ENCODE measurements around the gene ZRSR2. TPM values are rescaled to one million over a fixed set of nuclear protein-coding genes. Genes with fewer than 3 reads are reported as not detected.
A peak's percentile ranks its signal among the peaks of the same experiment; 100 is the strongest.

The ZRSR2 gene
- total RNA-seq, 1 donor from 2014 or later = 2.6 TPM

- no peak for DNase-seq (ENCODE audit: low spot score)
- no peak for ATAC-seq
Observed at GRCh38 chrX:15843960-15844359, 53.7 kb downstream of the ZRSR2 start.

GRCh38 chrX:15848576-15848975 lies 58.3 kb downstream of the ZRSR2 start:
- DNase-seq (ENCODE audit: low spot score) (no peak), ATAC-seq (no peak)

- ATAC-seq (no peak), DNase-seq (ENCODE audit: low spot score) (no peak)
Observed at GRCh38 chrX:15849555-15849954, 59.3 kb downstream of the ZRSR2 start.

GRCh38 chrX:15853586-15854079 lies 63.3 kb downstream of the ZRSR2 start:
- ATAC-seq = no peak
- no peak for DNase-seq (ENCODE audit: low spot score)

GRCh38 chrX:15854080-15854655 lies 63.9 kb downstream of the ZRSR2 start:
- DNase-seq (ENCODE audit: low spot score) = peak; percentile 59
- ATAC-seq = peak; percentile 31

GRCh38 chrX:15854712-15855567 lies 64.7 kb downstream of the ZRSR2 start, which contains the start of gene AP1S2:
AP1S2 (minus strand) TSS chrX:15854813; CDS start chrX:15852524, 2,289 bp downstream.
- ATAC-seq (peak; percentile 97), DNase-seq (ENCODE audit: low spot score) (peak; percentile 93)

- DNase-seq (ENCODE audit: low spot score) (no peak), ATAC-seq (no peak)
Observed at GRCh38 chrX:15855568-15856221, 65.4 kb downstream of the ZRSR2 start.

GRCh38 chrX:15856222-15856587 lies 65.9 kb downstream of the ZRSR2 start:
- ATAC-seq = no peak
- DNase-seq (ENCODE audit: low spot score) = no peak

- no peak for DNase-seq (ENCODE audit: low spot score)
- ATAC-seq = no peak
Observed at GRCh38 chrX:15856636-15857035, 66.4 kb downstream of the ZRSR2 start.

- DNase-seq (ENCODE audit: low spot score) (no peak), ATAC-seq (no peak)
Observed at GRCh38 chrX:15858051-15858450, 67.8 kb downstream of the ZRSR2 start.

- ATAC-seq = no peak
- DNase-seq (ENCODE audit: low spot score) = no peak
Observed at GRCh38 chrX:15860921-15861320, 70.6 kb downstream of the ZRSR2 start.

GRCh38 chrX:15864023-15864422 lies 73.7 kb downstream of the ZRSR2 start:
- DNase-seq (ENCODE audit: low spot score) (no peak), ATAC-seq (no peak)

GRCh38 chrX:15864629-15865028 lies 74.3 kb downstream of the ZRSR2 start:
- ATAC-seq (no peak), DNase-seq (ENCODE audit: low spot score) (no peak)

- ATAC-seq = no peak
- DNase-seq (ENCODE audit: low spot score) = no peak
Observed at GRCh38 chrX:15866147-15866546, 75.9 kb downstream of the ZRSR2 start.

- DNase-seq (ENCODE audit: low spot score) = no peak
- no peak for ATAC-seq
Observed at GRCh38 chrX:15869695-15870094, 79.4 kb downstream of the ZRSR2 start.

GRCh38 chrX:15870310-15870709 lies 80.0 kb downstream of the ZRSR2 start:
- ATAC-seq (no peak), DNase-seq (ENCODE audit: low spot score) (no peak)

Other genes starting within 250 kb of the ZRSR2 start
- gene ACE2, start 189.5 kb upstream of the ZRSR2 start, total RNA-seq = 1.5 TPM
- 9.6 TPM for gene CLTRN, start 125.7 kb upstream of the ZRSR2 start, total RNA-seq
- 1.3 TPM for gene CA5B, start 52.2 kb upstream of the ZRSR2 start, total RNA-seq
- 3.9 TPM for gene AP1S2, start 64.3 kb downstream of the ZRSR2 start, total RNA-seq

All from left lobe of liver (tissue), 2 donors.